Testis (tissue), 2 donors: ENCODE measurements around the gene TLR8.

ENCODE experiments used
- CTCF ChIP-seq, 3 experiments: fragments of 450-650 bp in 2 of 3; fragments of 200-600 bp in 1 of 3; sonication (generic) in 1 of 3; IDR thresholded peaks; one replicate each; pipeline ENCODE4 v1.5.1; 2016 to 2019; ENCODE audit warnings: antibody characterized with exemption in 3 of 3, mild to moderate bottlenecking in 2 of 3, moderate library complexity in 1 of 3
- POLR2A ChIP-seq: fragments of 450-650 bp; IDR thresholded peaks from one replicate; pipeline ENCODE4 v1.6.1; 2017; ENCODE audit warnings: antibody characterized with exemption, mild to moderate bottlenecking, moderate library complexity

DNA sequence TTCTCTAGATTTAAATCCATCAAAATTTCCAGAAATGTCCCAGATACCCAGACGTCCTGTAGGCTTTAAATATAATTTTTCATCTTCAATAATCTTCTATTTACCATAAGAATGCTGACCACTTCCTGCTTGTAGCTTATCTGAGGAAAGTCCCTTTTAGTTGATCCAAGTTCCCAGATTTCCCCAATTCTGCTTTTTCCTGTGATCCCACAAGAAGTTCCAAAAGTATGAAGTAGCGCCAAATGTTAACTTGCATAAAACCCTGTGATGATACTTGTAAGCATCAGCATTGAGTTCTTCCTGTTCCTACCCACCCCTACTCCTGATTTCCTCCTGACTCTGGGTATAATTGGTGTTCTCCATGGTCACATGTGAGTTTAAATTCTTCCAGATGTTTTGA is 10.6 kb upstream of the TLR8 start:
- TF ChIP-seq CTCF (IDR thresholded peaks at IDR 0.05) (no peak), POLR2A (no peak)
